ENCODE data around the gene ARPC1B. TPM values are rescaled to one million over a fixed set of nuclear protein-coding genes. Genes with fewer than 3 reads are reported as not detected.

Gene ARPC1B
- total RNA-seq, 1 donor from 2014 or later = 175 TPM

DNA sequence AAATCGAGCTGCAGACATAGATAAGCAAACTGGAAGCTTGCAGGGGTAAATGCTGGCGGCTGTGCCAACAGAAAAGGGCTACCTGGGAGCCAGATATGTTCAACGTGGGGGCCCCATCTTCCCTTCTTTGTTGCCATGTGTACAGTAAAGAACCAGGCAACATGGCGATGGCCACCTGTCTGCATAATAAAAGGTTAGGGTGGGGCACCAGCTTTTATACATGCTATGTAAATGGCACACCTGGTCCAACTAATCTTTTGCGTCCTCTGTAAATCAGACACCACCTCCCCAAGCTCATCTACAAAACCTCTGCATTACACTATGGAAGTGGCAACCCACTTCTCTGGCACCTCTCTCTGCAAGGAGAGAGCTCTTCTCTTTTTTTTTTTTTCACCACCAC is 48.1 kb downstream of the ARPC1B start:
- Mint-ChIP-seq H3K4me1 (ENCODE audit: low read depth, unreplicated experiment) (no peaks in the 10 kb centered on the region), H3K4me3 (ENCODE audit: unreplicated experiment) (no peak overlapping the region), H3K9me3 (ENCODE audit: unreplicated experiment) (no peaks in the 10 kb centered on the region), H3K36me3 (ENCODE audit: low read depth, unreplicated experiment) (peaks cover 21% of the 10 kb centered on the region), H3K27me3 (ENCODE audit: low read depth, unreplicated experiment) (no peaks in the 10 kb centered on the region), H3K27ac (ENCODE audit: unreplicated experiment) (no peak overlapping the region)
- TF ChIP-seq, protein P1, sequence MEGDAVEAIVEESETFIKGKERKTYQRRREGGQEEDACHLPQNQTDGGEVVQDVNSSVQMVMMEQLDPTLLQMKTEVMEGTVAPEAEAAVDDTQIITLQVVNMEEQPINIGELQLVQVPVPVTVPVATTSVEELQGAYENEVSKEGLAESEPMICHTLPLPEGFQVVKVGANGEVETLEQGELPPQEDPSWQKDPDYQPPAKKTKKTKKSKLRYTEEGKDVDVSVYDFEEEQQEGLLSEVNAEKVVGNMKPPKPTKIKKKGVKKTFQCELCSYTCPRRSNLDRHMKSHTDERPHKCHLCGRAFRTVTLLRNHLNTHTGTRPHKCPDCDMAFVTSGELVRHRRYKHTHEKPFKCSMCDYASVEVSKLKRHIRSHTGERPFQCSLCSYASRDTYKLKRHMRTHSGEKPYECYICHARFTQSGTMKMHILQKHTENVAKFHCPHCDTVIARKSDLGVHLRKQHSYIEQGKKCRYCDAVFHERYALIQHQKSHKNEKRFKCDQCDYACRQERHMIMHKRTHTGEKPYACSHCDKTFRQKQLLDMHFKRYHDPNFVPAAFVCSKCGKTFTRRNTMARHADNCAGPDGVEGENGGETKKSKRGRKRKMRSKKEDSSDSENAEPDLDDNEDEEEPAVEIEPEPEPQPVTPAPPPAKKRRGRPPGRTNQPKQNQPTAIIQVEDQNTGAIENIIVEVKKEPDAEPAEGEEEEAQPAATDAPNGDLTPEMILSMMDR (IDR thresholded peaks at IDR 0.05; ENCODE audit: insufficient read depth, low read depth, low read length) = no peak
- no peak for TF ChIP-seq EZH2 (IDR thresholded peaks at IDR 0.05; ENCODE audit: insufficient read depth, low read length)
- Histone ChIP-seq H3K9me3 (ENCODE audit: insufficient read depth, low read depth, low read length) (no peaks in the 10 kb centered on the region), H3K4me2 (ENCODE audit: low read length) (no peak overlapping the region), H2AFZ (ENCODE audit: low read depth, low read length) (no peak overlapping the region), H3K79me2 (ENCODE audit: insufficient read depth, low read length) (peaks cover 17% of the 10 kb centered on the region), H3K27ac (ENCODE audit: low read depth, low read length) (no peak overlapping the region), H3K4me1 (ENCODE audit: insufficient read depth, low read length) (no peaks in the 10 kb centered on the region), H3K36me3 (ENCODE audit: insufficient read depth, low read length) (peaks cover 31% of the 10 kb centered on the region), H3K27me3 (ENCODE audit: insufficient read depth, low read length) (no peaks in the 10 kb centered on the region), H3K9ac (ENCODE audit: low read length) (no peak overlapping the region), H4K20me1 (ENCODE audit: insufficient read depth, low read length) (peaks cover 29% of the 10 kb centered on the region), H3K4me3 (ENCODE audit: insufficient read depth, low read depth, low read length) (no peak overlapping the region)
- DNase-seq (ENCODE audit: low read depth) (no peak), FAIRE-seq (no peak)

DNA sequence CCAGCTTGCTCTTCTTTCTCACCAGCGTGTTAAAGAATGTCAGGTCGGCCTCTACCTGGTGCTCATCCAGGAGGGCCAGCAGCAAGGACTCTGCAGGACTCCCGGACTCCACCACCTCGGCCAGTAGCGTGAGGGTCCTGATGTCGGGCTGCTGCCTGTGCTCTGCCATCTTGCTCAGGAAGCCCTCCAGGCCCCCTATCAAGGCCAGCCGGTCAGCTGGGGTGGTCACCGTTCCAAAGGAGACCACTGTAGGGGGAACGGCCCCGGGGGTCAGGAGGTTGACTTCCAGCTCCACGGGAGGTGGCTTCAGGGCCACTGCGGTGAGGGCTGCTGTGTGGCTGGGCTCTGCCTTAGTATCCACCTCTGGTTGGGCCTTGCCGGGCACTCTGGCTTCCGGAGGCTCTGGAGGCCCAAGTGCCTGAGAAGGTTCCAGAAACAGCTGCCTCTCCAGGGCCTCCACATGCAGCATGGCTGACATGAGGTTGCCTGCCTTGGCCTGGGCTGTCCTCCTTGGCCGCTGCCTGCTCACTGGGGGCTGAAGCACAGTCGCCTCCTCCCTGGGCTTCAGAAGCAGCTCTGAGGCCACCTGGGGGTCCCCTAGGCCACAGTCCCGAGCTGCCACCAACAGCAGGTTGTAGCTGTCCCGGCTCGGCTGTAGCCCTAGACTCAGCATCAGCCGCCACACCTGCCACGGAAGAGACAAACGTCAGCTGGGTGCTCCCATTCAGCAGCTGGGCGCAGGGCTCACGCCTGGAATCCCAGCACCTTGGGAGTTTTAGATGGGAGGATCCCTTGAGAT is 50.6 kb downstream of the ARPC1B start:
- Histone ChIP-seq H3K36me3 (ENCODE audit: insufficient read depth, low read length) (peaks cover 22% of the 10 kb centered on the region), H3K79me2 (ENCODE audit: insufficient read depth, low read length) (peaks cover 7% of the 10 kb centered on the region)
- peaks cover 25% of the 10 kb centered on the region for H3K36me3 Mint-ChIP-seq (ENCODE audit: low read depth, unreplicated experiment)

More for the DNA sequence above, 50.6 kb downstream of the ARPC1B start:
- H3K27me3 Mint-ChIP-seq (ENCODE audit: low read depth, unreplicated experiment) = no peaks in the 10 kb centered on the region
- no peaks in the 10 kb centered on the region for H3K27me3 ChIP-seq (ENCODE audit: insufficient read depth, low read length)
- no peak overlapping the region for H3K27ac ChIP-seq (ENCODE audit: low read depth, low read length)
- no peak overlapping the region for H3K4me3 Mint-ChIP-seq (ENCODE audit: unreplicated experiment)
- FAIRE-seq (no peak), DNase-seq (ENCODE audit: low read depth) (no peak)
- no peak overlapping the region for H3K4me2 ChIP-seq (ENCODE audit: low read length)
- no peaks in the 10 kb centered on the region for H3K9me3 ChIP-seq (ENCODE audit: insufficient read depth, low read depth, low read length)
- H3K4me3 ChIP-seq (ENCODE audit: insufficient read depth, low read depth, low read length) = no peak overlapping the region
- H4K20me1 ChIP-seq (ENCODE audit: insufficient read depth, low read length) = peaks cover 16% of the 10 kb centered on the region
- TF ChIP-seq, protein P1 (IDR thresholded peaks at IDR 0.05; ENCODE audit: insufficient read depth, low read depth, low read length) = no peak
- TF ChIP-seq EZH2 (IDR thresholded peaks at IDR 0.05; ENCODE audit: insufficient read depth, low read length) = no peak
- no peaks in the 10 kb centered on the region for H3K4me1 Mint-ChIP-seq (ENCODE audit: low read depth, unreplicated experiment)
- H2AFZ ChIP-seq (ENCODE audit: low read depth, low read length) = no peak overlapping the region
- H3K4me1 ChIP-seq (ENCODE audit: insufficient read depth, low read length) = no peaks in the 10 kb centered on the region
- H3K9ac ChIP-seq (ENCODE audit: low read length) = no peak overlapping the region
- H3K9me3 Mint-ChIP-seq (ENCODE audit: unreplicated experiment) = no peaks in the 10 kb centered on the region
- H3K27ac Mint-ChIP-seq (ENCODE audit: unreplicated experiment) = no peak overlapping the region
